Epithelial cell of esophagus (primary cell): ENCODE measurements around the gene TTC21A.

Experiments used
- DNase-seq: peaks from one replicate; pipeline ENCODE4 v3.0.0; 2010; ENCODE audit warnings: low read depth
- H3K4me3 ChIP-seq: 2 replicates; pipeline ENCODE4 v1.5.1; 2011; ENCODE audit warnings: mild to moderate bottlenecking, low read length, control low read depth
- CTCF ChIP-seq: IDR thresholded peaks from 2 replicates; pipeline ENCODE4 v1.5.1; 2011; ENCODE audit warnings: low read depth, mild to moderate bottlenecking, low read length, control low read depth, inconsistent platforms; ENCODE audit not compliant: insufficient read depth; ENCODE audit errors: missing control alignments

The TTC21A gene

GRCh38 chr3:39150148-39150802 is 42.8 kb downstream of the TTC21A start:
- no peak for DNase-seq

GRCh38 chr3:39150803-39151631 is 43.5 kb downstream of the TTC21A start:
- peak overlapping the region; percentile 69 for H3K4me3 ChIP-seq
- TF ChIP-seq CTCF = no peak
- peak; percentile 90 for DNase-seq

More at GRCh38 chr3:39150148-39150802, 42.8 kb downstream of the TTC21A start:
- TF ChIP-seq CTCF = no peak
- H3K4me3 ChIP-seq = peak overlapping the region; percentile 13

- TF ChIP-seq CTCF = no peak
Measured at GRCh38 chr3:39153977-39154279, 46.4 kb downstream of the TTC21A start.

GRCh38 chr3:39154280-39155021 is 47.0 kb downstream of the TTC21A start:
- peak; percentile 47 for DNase-seq
- no peak for TF ChIP-seq CTCF
- H3K4me3 ChIP-seq = no peak overlapping the region

More at GRCh38 chr3:39153977-39154279, 46.4 kb downstream of the TTC21A start:
- no peak for DNase-seq
- no peak overlapping the region for H3K4me3 ChIP-seq

- DNase-seq = no peak
- TF ChIP-seq CTCF = no peak
- no peak overlapping the region for H3K4me3 ChIP-seq
Measured at GRCh38 chr3:39156421-39156820, 48.9 kb downstream of the TTC21A start.

- DNase-seq = no peak
- no peak overlapping the region for H3K4me3 ChIP-seq
- TF ChIP-seq CTCF = no peak
Measured at GRCh38 chr3:39157359-39157758, 49.9 kb downstream of the TTC21A start.
